ENCODE data around the gene PRDM10.

GRCh38 chr11:129871914-129872313, 130.7 kb downstream of the PRDM10 start:
- TF ChIP-seq EZH2 (IDR thresholded peaks at IDR 0.05; ENCODE audit: borderline replicate concordance, low read depth, low read length, severe bottlenecking): no peak
- TF ChIP-seq CTCF (IDR thresholded peaks at IDR 0.05; ENCODE audit: borderline replicate concordance, extremely low read depth, low read length, poor library complexity, severe bottlenecking): no peak
